GM23248 (cell line): Measurements from ENCODE around the gene FNDC1. TPM values are rescaled to one million over a fixed set of nuclear protein-coding genes. Genes with fewer than 3 reads are reported as not detected.

Experiments
- DNase-seq: peaks from one replicate; pipeline ENCODE4 v3.0.0-alpha.2; 2015
- H2AFZ ChIP-seq: fragments of 200-600 bp; sonication (generic); 2 replicates; pipeline ENCODE4 v1.6.1; 2016; ENCODE audit warnings: antibody characterized with exemption
- H3F3A ChIP-seq: fragments of 200-600 bp; sonication (generic); 2 replicates; pipeline ENCODE4 v1.6.1; 2016; ENCODE audit warnings: mild to moderate bottlenecking, antibody characterized with exemption, mixed run types; ENCODE audit not compliant: insufficient read depth
- H3K27ac ChIP-seq: fragments of 200-600 bp; sonication (generic); 2 replicates; pipeline ENCODE4 v1.5.1; 2016; ENCODE audit warnings: mild to moderate bottlenecking
- H3K27me3 ChIP-seq: fragments of 200-600 bp; sonication (generic); replicated peaks from 2 replicates; pipeline ENCODE4 v1.6.1; 2016; ENCODE audit warnings: mild to moderate bottlenecking; ENCODE audit not compliant: insufficient read depth
- H3K36me3 ChIP-seq: fragments of 200-600 bp; sonication (generic); 2 replicates; pipeline ENCODE4 v1.6.1; 2016; ENCODE audit warnings: low read depth, mild to moderate bottlenecking
- H3K4me1 ChIP-seq: fragments of 200-600 bp; sonication (generic); 2 replicates; pipeline ENCODE4 v1.6.1; 2016; ENCODE audit warnings: mild to moderate bottlenecking; ENCODE audit not compliant: insufficient read depth
- H3K4me2 ChIP-seq: fragments of 200-600 bp; sonication (generic); one replicate; pipeline ENCODE4 v1.6.1; 2016; ENCODE audit warnings: mild to moderate bottlenecking; ENCODE audit not compliant: unreplicated experiment
- H3K4me3 ChIP-seq: fragments of 200-600 bp; sonication (generic); 2 replicates; pipeline ENCODE4 v1.5.1; 2016; ENCODE audit warnings: mild to moderate bottlenecking
- H3K79me2 ChIP-seq: fragments of 200-600 bp; sonication (generic); 2 replicates; pipeline ENCODE4 v1.6.1; 2016; ENCODE audit warnings: mild to moderate bottlenecking; ENCODE audit not compliant: insufficient read depth
- H3K9ac ChIP-seq: fragments of 200-600 bp; sonication (generic); 2 replicates; pipeline ENCODE4 v1.6.1; 2016; ENCODE audit warnings: mild to moderate bottlenecking
- H3K9me2 ChIP-seq: fragments of 200-600 bp; sonication (generic); 2 replicates; pipeline ENCODE4 v1.6.1; 2016; ENCODE audit warnings: mixed run types, mild to moderate bottlenecking, moderate library complexity; ENCODE audit not compliant: insufficient read depth
- H3K9me3 ChIP-seq: fragments of 200-600 bp; sonication (generic); one replicate; pipeline ENCODE4 v1.6.1; 2017; ENCODE audit warnings: low read depth
- H4K20me1 ChIP-seq: fragments of 200-600 bp; sonication (generic); 2 replicates; pipeline ENCODE4 v1.6.0; 2016; ENCODE audit not compliant: insufficient read depth
- EZH2 ChIP-seq: fragments of 200-600 bp; sonication (generic); IDR thresholded peaks from 2 replicates; pipeline ENCODE4 v1.6.1; 2018; ENCODE audit warnings: antibody characterized with exemption, mild to moderate bottlenecking; ENCODE audit not compliant: insufficient read depth, poor library complexity, severe bottlenecking
- EZH2phosphoT487 ChIP-seq: fragments of 200-600 bp; sonication (generic); IDR thresholded peaks from 2 replicates; pipeline ENCODE4 v1.6.1; 2018; ENCODE audit warnings: antibody characterized with exemption, moderate library complexity, mild to moderate bottlenecking, low read depth; ENCODE audit not compliant: insufficient read depth
- WGBS, 2 experiments: methylation state at CpG; one replicate each; pipeline ENCODE4 v1.1.6; 2015 to 2017; ENCODE audit warnings: low lambda C conversion rate in 2 of 2, low coverage in 1 of 2; ENCODE audit errors: missing lambda C conversion rate in 2 of 2; 5-methylcytosine and 5-hydroxymethylcytosine counted together
- in situ Hi-C: fragments of 300-500 bp; cut with MboI; formaldehyde crosslinking; loops from 2 replicates; pipeline ENCODE4 v1.15.0; 2020
- polyA plus RNA-seq: library from polyadenylated mRNA; unstranded; fragments of >200 nt; fragmentation: Nextera tagmentation; extraction: Ambion mirVana; gene quantifications from 2 replicates; pipeline ENCODE4 v1.2.1, GENCODE V29; 2016
- total RNA-seq: library from RNA; depleted of rRNA; stranded (reverse); fragments of >200 nt; shearing (Covaris generic); gene quantifications from 2 replicates; pipeline ENCODE4 v1.2.3, GENCODE V29; 2014

Gene FNDC1
- total and polyA plus RNA-seq, 2 experiments from 2014 or later, result 5.2 to 7.8 TPM

GRCh38 chr6:159311618-159312017 is 142.4 kb downstream of the FNDC1 start:
- WGBS, 2 experiments, result 35 to 39% methylated on average over 4 of the region's 4 CpGs
- Histone ChIP-seq H2AFZ (no peak overlapping the region), H3K9ac (no peak overlapping the region), H3K9me2 (no peaks in the 10 kb centered on the region), H4K20me1 (no peaks in the 10 kb centered on the region), H3K4me2 (peak overlapping the region; percentile 16), H3K4me1 (peaks cover 28% of the 10 kb centered on the region), H3F3A (peaks cover 24% of the 10 kb centered on the region), H3K27me3 (peaks cover 2% of the 10 kb centered on the region; the same call in 1 of the 2 replicates), H3K36me3 (no peaks in the 10 kb centered on the region), H3K4me3 (no peak overlapping the region), H3K79me2 (no peaks in the 10 kb centered on the region), H3K9me3 (no peaks in the 10 kb centered on the region), H3K27ac (no peak overlapping the region)
- in situ Hi-C loops, result no loop called here
- no peak for TF ChIP-seq EZH2
- peak; percentile 69 for DNase-seq

- Histone ChIP-seq H3K9ac (no peak overlapping the region), H3K27me3 (peaks cover 6% of the 10 kb centered on the region; the same call in 1 of the 2 replicates), H3K9me2 (no peaks in the 10 kb centered on the region), H4K20me1 (no peaks in the 10 kb centered on the region), H3K9me3 (no peaks in the 10 kb centered on the region), H2AFZ (no peak overlapping the region), H3F3A (peaks cover 23% of the 10 kb centered on the region), H3K4me2 (peak overlapping the region; percentile 16), H3K4me1 (peaks cover 26% of the 10 kb centered on the region), H3K36me3 (no peaks in the 10 kb centered on the region), H3K4me3 (no peak overlapping the region), H3K27ac (peak overlapping the region; percentile 41), H3K79me2 (no peaks in the 10 kb centered on the region)
- TF ChIP-seq EZH2, result no peak
- 5 to 8% methylated on average over 1 of the region's 1 CpG for WGBS, 2 experiments
- in situ Hi-C loops, result no loop called here
- peak; percentile 40 for DNase-seq
Measured at GRCh38 chr6:159312206-159312605, 143.0 kb downstream of the FNDC1 start.

- Histone ChIP-seq H3K4me2 (no peak overlapping the region), H3K9ac (no peak overlapping the region), H3K27me3 (peaks cover 6% of the 10 kb centered on the region; the same call in 1 of the 2 replicates), H3K4me3 (no peak overlapping the region), H2AFZ (no peak overlapping the region), H3F3A (peaks cover 15% of the 10 kb centered on the region), H3K9me2 (no peaks in the 10 kb centered on the region), H3K79me2 (no peaks in the 10 kb centered on the region), H4K20me1 (no peaks in the 10 kb centered on the region), H3K9me3 (no peaks in the 10 kb centered on the region), H3K4me1 (peaks cover 18% of the 10 kb centered on the region), H3K27ac (peak overlapping the region; percentile 41; the same call in 1 of the 2 replicates), H3K36me3 (no peaks in the 10 kb centered on the region)
- TF ChIP-seq EZH2phosphoT487, result no peak
- TF ChIP-seq EZH2, result no peak
- in situ Hi-C loops, result no loop called here
- DNase-seq, result no peak
- WGBS, 2 experiments, result 52 to 63% methylated on average over 6 of the region's 6 CpGs
Measured at GRCh38 chr6:159313018-159313417, 143.8 kb downstream of the FNDC1 start.

GRCh38 chr6:159315562-159315961 is 146.4 kb downstream of the FNDC1 start:
- peaks cover 15% of the 10 kb centered on the region for H3K4me1 ChIP-seq
- in situ Hi-C loops, result no loop called here
- no peaks in the 10 kb centered on the region for H3K9me2 ChIP-seq
- H4K20me1 ChIP-seq, result no peaks in the 10 kb centered on the region
- TF ChIP-seq EZH2 (no peak), EZH2phosphoT487 (no peak)
- WGBS, 2 experiments, result 84 to 85% methylated on average over 15 to 25 of the region's 26 CpGs
- DNase-seq, result no peak
- H3K27me3 ChIP-seq, result peaks cover 21% of the 10 kb centered on the region
- no peak overlapping the region for H3K4me2 ChIP-seq
- H3F3A ChIP-seq, result peaks cover 12% of the 10 kb centered on the region; the same call in 1 of the 2 replicates
- no peaks in the 10 kb centered on the region for H3K36me3 ChIP-seq
- H3K4me3 ChIP-seq, result no peak overlapping the region
- no peaks in the 10 kb centered on the region for H3K9me3 ChIP-seq
- H3K27ac ChIP-seq, result no peak overlapping the region
- no peaks in the 10 kb centered on the region for H3K79me2 ChIP-seq
- H3K9ac ChIP-seq, result no peak overlapping the region
- H2AFZ ChIP-seq, result no peak overlapping the region

- WGBS, 2 experiments, result 41 to 42% methylated on average over 7 of the region's 7 CpGs
- peaks cover 3% of the 10 kb centered on the region; the same call in 1 of the 2 replicates for H3F3A ChIP-seq
- no peaks in the 10 kb centered on the region for H3K9me2 ChIP-seq
- H3K36me3 ChIP-seq, result no peaks in the 10 kb centered on the region
- H2AFZ ChIP-seq, result no peak overlapping the region
- peaks cover 1% of the 10 kb centered on the region; the same call in 1 of the 2 replicates for H3K4me1 ChIP-seq
- no peak overlapping the region for H3K9ac ChIP-seq
- TF ChIP-seq EZH2phosphoT487 (no peak), EZH2 (no peak)
- no peaks in the 10 kb centered on the region for H3K9me3 ChIP-seq
- no peak overlapping the region for H3K4me2 ChIP-seq
- DNase-seq, result no peak
- no peak overlapping the region for H3K4me3 ChIP-seq
- in situ Hi-C loops, result no loop called here
- H3K27ac ChIP-seq, result no peak overlapping the region
- no peaks in the 10 kb centered on the region for H3K79me2 ChIP-seq
- no peaks in the 10 kb centered on the region for H4K20me1 ChIP-seq
- H3K27me3 ChIP-seq, result peaks cover 27% of the 10 kb centered on the region
Measured at GRCh38 chr6:159317430-159317829, 148.2 kb downstream of the FNDC1 start.
